ENCODE data around the gene FSD1.

- TF ChIP-seq CTCF (IDR thresholded peaks at IDR 0.05): no peak
- TF ChIP-seq POLR2AphosphoS5 (IDR thresholded peaks at IDR 0.05): no peak
- TF ChIP-seq POLR2A (IDR thresholded peaks at IDR 0.05): no peak
These were observed 1.3 kb downstream of the FSD1 start for GRCh38 chr19:4305659-4306058.

All from prostate gland (tissue), 2 donors.